ENCODE data around the gene IL25. TPM values are rescaled to one million over a fixed set of nuclear protein-coding genes. Genes with fewer than 3 reads are reported as not detected.

Gene IL25
- total and polyA plus RNA-seq, 10 of the 15 experiments (the other 5 are each of a cell fraction or from before 2014, with no cell fraction given), result not detected

- TF ChIP-seq SIX5 (IDR thresholded peaks at IDR 0.05; ENCODE audit: low read depth, low read length, severe bottlenecking) (no peak), CREM (IDR thresholded peaks at IDR 0.05; ENCODE audit: low read depth) (no peak)
Observed at GRCh38 chr14:23414906-23415820, 42.6 kb downstream of the IL25 start (continued).

- Histone ChIP-seq H3K4me1 (ENCODE audit: control insufficient read depth, insufficient read depth, low read length) (no peaks in the 10 kb centered on the region), H4K20me1 (ENCODE audit: control insufficient read depth, insufficient read depth) (no peaks in the 10 kb centered on the region), H3K27me3 (replicated peaks in 1 of 2; ENCODE audit: control insufficient read depth in 2 of 2, insufficient read depth in 2 of 2, low read length in 1 of 2) (no peaks in the 10 kb centered on the region; a peak in 2 of 4 replicates), H3K4me2 (ENCODE audit: control insufficient read depth, insufficient read depth) (no peak overlapping the region), H3K9me3 (replicated peaks; ENCODE audit: control insufficient read depth, insufficient read depth, low read length) (no peaks in the 10 kb centered on the region), H3K9ac (ENCODE audit: control insufficient read depth, insufficient read depth, low read length) (no peak overlapping the region), H3K79me2 (ENCODE audit: control insufficient read depth, insufficient read depth, low read length) (no peaks in the 10 kb centered on the region), H2AFZ (ENCODE audit: control insufficient read depth, low read depth, low read length) (no peak overlapping the region), H3K36me3 (ENCODE audit: control insufficient read depth in 2 of 2, insufficient read depth in 2 of 2, low read length in 1 of 2) (no peaks in the 10 kb centered on the region), H3K4me3 (no peak overlapping the region), H3K27ac (ENCODE audit: control insufficient read depth, insufficient read depth) (no peak overlapping the region)
- POLR2A ChIA-PET, result no interaction called here
- in situ Hi-C loops (cut with MboI) (no loop called here), intact Hi-C loops (cut with micrococcal nuclease; ENCODE audit: unreplicated experiment) (no loop called here)
- CTCF ChIA-PET, result interaction anchor here (0.5 kb wide), 1 partner anchor 117 kb away, joined by 3 read pairs; no protein-coding TSS in a partner anchor
- BruUV-seq (replicated peaks), result no TSS peak
- WGBS (ENCODE audit: insufficient coverage, insufficient replicate concordance, low lambda C conversion rate, missing lambda C conversion rate), result 37% methylated on average over 21 of the region's 21 CpGs
- no peak for FAIRE-seq
- SMC1A ChIA-PET (ENCODE audit: uncharacterized antibody, unreplicated experiment), result no interaction called here
- RAD21 ChIA-PET (ENCODE audit: unreplicated experiment), result no interaction called here
- ATAC-seq, result no peak
- DNase-seq (ENCODE audit: low read depth, low spot score), result no peak
- no peak for TF ChIP-seq POLR2AphosphoS2 (IDR thresholded peaks at IDR 0.05; ENCODE audit: low read depth, low read length)
- TF ChIP-seq ZNF207 (IDR thresholded peaks at IDR 0.05; ENCODE audit: borderline replicate concordance), result no peak
- TF ChIP-seq NR2F1 (conservative IDR thresholded peaks at IDR 0.05), result no peak
- TF ChIP-seq SPI1 (IDR thresholded peaks at IDR 0.05; ENCODE audit: borderline replicate concordance, insufficient read depth, low read depth, low read length), result no peak
- TF ChIP-seq CHD4 (IDR thresholded peaks at IDR 0.05), result no peak
- TF ChIP-seq CHD2 (IDR thresholded peaks at IDR 0.05; ENCODE audit: borderline replicate concordance, low read depth, low read length), result no peak
- no peak for TF ChIP-seq EED (IDR thresholded peaks at IDR 0.05; ENCODE audit: low read depth)
- TF ChIP-seq SMC3 (IDR thresholded peaks at IDR 0.05; ENCODE audit: borderline replicate concordance, low read length), result no peak
- no peak for TF ChIP-seq MYC (IDR thresholded peaks at IDR 0.05; ENCODE audit: insufficient read depth, insufficient read length, insufficient replicate concordance, low read length, severe bottlenecking)
- TF ChIP-seq CEBPZ (IDR thresholded peaks at IDR 0.05; ENCODE audit: low read depth, low read length), result no peak
- no peak for TF ChIP-seq BCLAF1 (IDR thresholded peaks at IDR 0.05)
- TF ChIP-seq KAT2A (conservative IDR thresholded peaks at IDR 0.05; ENCODE audit: control insufficient read depth, low read depth, low read length), result no peak
Observed at GRCh38 chr14:23415821-23416778, 43.5 kb downstream of the IL25 start.

All from GM12878 (cell line).